AG08395 (cell line): ENCODE measurements around the gene PLPPR3.

Source experiments
- DNase-seq: peaks from one replicate; pipeline ENCODE4 v3.0.0; 2012; ENCODE audit warnings: mixed read lengths, low spot score

PLPPR3 gene

DNA sequence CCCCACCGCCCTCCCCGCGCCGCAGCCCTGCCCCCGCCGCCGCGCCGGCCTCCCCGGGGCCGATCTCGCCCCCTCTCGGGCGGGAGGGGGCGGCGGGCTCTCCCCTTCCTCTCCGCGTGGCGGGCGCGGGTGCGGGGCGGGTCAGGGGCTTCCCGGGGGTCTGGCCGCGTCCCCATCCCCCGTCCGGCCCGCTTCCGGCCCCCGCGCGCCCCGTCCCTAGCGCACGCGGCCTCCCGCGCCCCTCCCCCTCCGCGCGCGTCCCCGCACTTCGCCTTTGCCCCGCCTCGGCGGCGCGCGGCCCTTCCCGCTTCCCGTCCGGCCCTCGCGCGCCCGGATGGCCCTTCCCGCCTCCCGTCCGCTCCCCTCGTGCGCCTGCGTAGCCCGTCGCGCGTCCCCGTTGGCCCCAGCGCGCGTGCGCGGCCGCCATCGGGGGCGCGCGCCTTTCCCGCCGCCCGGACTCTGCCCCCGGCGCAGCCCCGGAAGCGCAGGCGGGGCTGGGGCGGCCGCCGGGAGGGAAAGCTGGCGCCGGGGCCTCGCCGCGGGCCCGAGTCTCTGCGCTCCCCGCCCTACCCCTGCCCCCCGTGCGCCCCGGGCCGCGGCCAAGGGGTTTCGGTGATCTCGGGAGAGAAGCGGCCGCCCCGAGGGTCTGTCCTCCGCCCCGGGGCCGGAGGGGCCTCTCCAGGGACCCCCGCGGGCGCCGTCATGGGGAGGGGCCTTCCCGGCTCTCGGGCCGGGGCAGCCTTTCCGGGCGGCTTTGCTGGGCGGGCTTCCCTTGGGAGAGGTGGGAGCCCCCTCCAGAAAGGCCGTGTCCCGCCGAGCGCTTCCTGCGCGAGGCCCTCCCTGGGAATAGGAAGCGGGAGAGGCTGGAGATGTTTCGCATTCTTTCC, 24.0 kb downstream of the PLPPR3 start:
- DNase-seq, result peak; percentile 98

DNA sequence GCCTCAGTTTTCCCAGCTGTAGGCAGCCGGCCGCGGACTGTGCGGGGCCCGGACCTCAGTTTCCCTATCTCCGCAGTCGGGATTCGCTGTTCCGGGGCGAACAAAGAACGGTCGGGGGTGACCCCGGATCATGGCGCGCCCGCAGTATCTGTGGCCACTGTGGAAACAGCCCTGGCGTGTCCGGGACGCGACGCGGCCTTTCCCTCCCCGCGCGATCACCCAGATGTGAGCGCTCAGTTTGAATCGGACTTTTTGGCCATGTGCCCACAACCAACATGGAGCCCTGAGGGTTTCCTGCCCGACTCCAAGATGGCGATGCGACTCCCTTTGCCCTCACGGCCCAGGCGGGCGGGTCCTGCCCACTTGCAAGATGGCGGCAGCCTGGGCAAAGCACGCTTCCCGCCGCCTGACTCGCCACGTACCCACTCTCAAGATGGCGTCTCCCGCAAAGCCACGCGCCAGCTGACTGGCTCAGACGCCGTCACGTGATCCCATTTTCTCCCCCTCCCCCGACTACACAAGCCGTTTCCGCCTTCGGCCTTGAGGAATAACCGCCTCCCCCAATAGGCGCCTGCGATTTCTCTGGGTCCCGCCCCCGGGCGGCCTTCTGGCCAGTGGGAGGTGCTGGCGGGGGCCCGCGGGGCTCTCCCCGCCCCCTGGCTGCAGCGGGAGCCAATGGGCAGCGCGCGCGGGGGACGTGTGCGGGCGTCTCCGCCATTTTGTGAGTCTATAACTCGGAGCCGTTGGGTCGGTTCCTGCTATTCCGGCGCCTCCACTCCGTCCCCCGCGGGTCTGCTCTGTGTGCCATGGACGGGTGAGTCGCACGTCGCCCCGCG, 24.8 kb downstream of the PLPPR3 start, which contains the start of gene PTBP1:
Gene PTBP1 (plus strand): TSS at position 761 of the 836 bp plus-strand sequence. CDS start 46 bp downstream, at position 807.
- DNase-seq, result peak; percentile 98

DNA sequence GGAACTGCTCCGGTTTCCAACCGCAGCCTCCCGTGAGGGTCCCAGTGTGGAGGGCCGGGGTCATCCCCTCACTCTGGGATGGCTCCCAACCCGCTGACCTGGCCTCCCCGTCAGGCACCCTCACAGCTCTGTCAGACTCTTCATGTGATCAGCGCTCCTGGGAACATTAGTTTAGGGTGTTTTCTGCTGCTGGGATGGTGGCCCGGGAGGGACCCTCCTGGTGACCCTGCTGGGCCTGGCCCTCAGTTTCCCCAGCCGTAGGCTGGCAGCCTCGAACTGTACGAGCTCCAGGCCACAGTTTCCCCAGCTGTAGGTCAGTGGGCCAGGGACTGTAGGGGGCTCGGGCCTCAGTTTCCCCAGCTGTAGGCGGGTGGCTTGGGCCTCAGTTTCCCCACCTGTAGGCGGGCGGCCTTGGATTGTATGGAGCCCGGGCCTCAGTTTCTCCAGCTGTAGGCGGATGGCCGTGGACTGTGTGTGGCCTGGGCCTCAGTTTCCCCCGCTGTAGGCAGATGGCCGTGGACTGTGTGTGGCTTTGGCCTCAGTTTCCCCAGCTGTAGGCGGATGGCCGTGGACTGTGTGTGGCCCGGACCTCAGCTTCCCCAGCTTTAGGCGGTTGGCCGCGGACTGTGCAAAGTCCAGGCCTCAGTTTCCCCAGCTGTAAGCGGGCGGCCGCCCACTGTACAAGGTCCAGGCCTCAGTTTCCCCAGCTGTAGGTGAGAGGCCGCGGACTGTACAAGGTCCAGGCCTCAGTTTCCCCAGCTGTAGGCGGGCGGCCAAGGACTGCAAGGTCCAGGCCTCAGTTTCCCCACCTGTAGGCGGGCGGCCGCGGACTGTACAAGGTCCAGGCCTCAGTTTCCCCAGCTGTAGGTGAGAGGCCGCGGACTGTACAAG, 25.8 kb downstream of the PLPPR3 start:
- DNase-seq, result no peak

DNA sequence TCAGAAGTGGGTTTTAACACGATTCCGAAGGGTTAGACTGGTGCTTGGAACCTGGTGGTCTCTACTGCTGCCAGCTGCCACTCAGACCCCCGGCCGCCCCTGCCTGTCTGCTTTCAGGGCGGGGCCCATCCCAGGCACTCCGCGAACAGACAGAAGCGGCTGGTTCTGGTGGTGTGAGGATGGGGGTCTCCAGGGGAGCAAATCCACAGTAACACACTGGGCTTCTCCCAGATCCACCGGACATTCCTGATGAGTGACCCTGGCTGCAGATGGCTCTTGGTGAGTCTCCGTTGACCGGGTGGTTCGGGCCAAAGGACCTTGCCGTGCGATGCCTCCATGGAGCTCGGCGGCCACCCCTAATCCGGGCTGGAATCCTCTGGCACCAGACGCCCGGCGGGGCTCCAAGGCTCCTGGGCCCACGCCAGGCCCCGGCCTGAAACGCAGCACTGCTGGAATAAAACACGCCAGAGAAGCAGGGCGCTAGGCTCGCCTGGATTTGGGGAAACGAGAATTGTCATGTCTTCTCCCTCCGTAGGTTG, 26.6 kb downstream of the PLPPR3 start:
- DNase-seq, result no peak

DNA sequence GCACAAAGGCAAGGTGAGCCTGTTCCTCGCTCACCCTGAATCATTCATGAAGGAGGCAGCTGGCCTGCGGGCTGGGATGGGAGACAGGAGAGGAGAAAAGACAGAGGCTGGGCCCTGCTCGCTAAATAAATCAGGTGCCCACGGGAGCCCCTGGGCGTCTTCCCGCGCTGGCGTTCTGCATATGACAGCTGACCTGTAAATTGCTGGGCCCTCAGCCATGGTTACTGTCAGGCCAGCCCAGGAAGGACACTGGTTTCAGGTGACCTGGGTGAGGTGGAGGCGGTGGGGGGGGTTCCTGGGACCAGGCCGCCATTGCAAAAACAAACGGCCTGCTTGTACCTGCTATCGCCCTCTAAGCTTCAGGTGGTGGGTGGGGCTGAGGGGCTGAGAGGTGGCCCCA, 27.9 kb downstream of the PLPPR3 start:
- no peak for DNase-seq

DNA sequence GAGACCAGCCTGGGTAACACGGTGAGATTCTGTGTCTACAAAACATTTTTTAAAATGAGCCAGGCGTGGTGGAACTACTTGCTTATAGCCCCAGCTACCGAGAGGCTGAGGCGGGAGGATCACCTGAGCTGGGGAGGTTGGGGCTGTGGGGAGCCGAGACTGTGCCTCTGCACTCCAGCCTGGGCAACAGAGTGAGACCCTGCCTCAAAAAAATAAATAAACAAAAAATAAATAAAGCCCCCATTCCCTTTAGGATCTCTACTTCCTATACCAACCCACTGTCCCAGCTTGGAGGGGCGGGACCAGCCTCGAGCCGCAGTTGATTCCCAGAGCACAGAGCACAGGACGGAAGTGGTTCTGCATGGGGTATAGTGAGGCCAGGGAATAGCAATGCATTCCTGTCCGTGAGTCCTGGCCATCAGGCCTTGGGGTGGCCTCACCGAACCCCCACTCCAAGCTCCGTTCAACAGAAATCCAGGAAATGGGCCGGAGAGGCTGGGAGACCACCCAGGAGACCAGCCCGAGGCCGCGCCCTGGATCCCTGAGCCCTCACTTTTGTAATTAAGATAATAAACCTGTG, 29.4 kb downstream of the PLPPR3 start:
- DNase-seq, result no peak

DNA sequence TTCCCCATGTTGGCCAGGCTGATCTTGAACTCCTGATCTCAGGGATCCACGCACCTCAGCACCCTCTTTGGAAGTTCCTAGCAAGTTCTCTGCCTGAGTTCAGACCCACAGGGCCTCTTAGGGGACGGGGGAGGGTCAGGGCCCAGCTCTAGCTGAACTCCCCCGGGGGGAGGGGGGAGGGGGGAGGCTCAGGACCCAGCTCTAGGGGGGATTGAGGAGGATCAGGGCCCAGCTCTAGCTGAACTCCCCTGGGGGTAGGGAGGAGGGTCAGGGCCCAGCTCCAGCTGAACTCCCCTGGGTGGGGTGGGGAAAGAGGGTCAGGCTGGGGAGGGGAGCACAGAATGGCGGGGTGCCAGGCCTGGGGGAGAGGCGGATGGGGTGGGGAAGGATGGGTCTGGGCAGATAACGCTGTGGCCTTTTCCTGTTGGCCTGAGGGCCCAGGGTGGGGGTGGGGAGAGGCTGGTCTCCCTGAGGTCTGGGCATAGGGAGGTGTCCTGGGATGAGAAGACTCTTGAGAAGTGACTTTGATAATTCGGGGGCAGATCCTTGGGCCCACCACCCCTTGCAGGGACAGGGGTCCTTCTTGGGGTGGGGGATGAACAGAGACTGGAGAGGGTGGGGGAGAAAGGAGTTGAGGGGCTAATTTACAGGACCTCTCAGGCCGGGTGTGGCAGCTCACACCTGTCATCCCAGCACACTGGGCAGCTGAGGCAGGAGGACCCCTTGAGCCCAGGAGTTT, 30.0 kb downstream of the PLPPR3 start:
- no peak for DNase-seq

DNA sequence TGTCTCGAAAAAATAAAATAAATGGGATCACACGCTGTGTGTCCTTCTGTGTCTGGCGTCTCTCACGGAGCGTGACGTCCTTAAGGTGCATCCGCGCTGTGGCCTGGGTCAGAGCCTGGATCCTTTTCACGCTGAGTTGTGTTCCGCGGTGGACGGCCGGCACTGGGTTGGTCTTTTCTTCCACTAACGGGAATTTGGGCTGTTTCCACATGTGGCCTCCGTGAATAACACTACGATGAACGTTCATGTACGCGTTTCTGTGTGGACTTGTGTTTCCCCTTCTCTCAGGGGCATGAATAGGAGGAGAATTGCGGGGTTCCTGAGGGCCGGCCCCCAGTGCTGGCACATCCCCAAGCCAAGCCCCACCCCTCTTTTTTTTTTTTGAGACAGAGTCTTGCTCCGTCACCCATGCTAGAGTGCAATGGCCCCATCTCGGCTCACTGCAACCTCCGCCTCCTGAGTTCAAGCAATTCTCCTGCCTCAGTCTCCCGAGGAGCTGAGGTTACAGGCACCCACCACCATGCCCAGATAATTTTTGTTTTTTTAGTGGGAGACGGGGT, 30.7 kb downstream of the PLPPR3 start:
- DNase-seq, result no peak

DNA sequence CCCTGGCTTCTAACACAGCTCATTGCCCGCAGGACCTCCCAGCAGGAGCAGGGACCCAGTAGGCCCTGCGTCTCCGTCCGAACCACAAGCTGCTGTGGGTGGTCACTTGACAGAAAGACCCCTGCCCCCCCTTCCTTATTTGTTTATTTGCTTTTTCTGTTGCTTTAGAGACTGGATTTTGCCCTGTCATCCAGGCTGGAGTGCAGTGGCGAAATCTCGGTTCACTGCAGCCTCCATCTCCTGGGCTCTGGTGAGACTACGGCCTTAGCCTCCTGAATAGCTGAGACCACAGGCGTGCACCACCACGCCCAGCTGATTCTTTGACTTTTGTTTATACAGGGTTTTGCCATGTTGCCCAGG, 32.1 kb downstream of the PLPPR3 start:
- no peak for DNase-seq

DNA sequence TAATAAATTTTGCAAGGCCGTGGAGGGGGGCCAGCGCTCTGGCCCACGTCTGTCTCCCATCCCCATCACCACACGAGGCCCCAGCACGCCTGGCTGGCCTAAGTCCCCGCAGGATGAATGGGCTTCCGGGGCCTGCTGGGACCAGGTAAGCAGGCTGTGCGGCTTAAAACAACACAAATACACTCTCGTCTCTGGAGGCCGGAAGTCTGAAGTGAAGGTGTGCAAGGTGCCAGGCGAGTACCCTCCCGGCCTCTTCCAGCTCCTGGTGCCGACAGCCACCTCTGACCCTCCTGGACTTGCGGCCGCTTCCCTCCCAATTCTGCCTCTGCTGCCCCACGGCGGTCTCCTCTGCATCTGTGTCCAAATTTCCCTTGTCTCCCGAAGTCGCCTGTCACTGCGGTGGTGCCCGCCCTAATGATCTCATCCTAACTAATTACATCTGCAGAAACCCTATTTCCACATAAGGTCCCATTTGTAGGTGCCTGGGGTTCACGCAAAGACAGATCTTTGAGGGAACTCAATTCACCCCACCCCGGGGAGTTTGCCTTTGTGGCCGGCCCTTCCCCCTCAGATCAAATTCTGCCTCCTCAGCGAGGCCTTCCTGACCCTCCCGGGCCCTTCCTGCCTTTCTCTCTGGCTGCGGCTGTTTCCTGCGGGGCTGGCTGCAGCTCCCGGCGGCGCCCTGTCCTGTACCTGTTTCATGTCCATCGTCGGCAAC, 32.6 kb downstream of the PLPPR3 start:
- no peak for DNase-seq

DNA sequence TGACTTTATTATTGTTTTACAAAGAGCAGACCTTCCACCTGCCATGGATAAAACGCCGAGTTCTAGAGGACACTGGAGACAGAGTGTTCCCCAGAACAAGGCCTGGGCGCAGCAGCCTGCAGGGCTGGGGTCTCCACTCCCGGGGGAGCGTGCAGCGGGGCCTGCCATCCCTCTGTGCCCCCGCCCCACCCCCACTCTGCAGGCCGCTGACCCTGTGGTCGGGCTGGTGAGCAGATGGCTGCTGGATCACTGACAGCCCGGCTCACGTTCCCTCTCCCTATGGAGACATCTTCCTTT, 33.1 kb downstream of the PLPPR3 start:
- DNase-seq, result no peak

DNA sequence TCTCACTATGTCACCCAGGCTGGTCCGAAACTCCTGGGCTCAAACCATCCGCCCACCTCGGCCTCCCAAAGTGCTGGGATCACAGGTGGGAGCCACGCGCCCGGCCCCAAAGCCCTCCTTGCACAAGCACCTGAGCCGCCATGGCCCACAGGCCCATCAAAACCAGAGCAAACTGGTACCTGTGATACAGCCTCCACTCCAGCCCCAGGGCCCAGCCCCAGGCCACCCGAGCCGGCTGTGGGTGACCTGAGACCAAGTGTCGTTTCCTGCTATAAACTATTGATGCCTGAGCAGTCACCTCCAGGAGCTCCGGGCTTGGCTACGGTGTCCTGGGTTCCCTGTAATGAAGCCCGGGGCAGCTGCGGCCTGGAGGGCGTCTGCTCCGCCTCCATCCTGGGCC, 34.2 kb downstream of the PLPPR3 start:
- no peak for DNase-seq

DNA sequence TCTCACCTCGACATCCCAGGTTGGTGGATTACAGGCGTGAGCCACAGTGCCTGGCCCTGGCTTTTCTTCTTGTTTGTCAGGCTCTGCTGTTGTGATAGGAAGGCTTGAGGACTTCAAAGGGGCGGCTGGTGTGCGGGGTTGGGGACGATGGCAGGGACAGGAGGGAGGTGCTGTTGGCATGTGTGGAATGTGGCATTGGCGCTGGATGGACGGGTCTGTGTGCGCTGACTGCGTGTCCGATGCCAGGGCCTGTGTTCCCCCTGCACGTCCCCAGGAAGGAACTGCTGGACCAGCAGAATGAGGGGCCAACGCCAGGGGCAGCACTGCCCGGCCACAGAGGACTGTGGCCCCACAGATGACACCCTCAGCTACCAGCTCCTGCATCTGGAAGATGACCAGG, 37.2 kb downstream of the PLPPR3 start:
- no peak for DNase-seq

DNA sequence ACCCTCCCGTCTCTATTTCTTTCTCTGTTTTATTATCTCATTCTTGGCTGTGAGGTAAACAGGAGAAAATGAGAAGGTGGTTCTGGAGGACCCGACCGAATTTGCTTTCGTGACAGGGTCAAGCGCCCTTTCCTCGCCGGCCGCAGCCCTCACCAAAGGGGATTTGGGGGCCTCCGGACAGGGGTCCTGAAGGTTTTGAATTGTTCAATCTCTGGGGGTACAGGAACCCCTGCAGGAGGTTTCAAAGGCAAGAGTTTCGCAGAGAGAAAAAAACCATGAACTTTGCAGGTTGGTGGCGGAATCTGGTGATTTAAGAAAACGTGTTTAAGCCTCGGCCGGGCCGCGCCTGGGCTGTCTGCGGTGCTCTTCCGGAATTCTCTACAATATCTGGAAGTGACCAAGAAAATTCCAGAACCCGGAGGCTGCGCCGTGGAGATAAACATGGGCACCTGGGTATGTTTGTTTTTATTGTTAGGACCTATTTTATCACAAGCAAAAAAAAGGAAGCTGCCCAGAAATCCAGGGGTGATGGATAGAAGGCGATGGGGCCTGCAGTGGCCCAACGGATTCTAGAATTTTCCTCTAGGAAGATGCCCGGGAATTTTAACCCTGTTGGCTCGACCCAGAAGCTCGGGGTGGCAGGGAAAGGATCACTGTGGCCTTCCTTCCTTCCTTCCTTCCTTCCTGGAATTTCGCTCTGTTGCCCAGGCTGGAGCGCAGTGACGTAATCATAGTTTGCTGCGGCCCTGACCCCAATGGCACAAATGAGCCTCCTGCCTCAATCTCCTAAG, 38.7 kb downstream of the PLPPR3 start:
- DNase-seq, result no peak

DNA sequence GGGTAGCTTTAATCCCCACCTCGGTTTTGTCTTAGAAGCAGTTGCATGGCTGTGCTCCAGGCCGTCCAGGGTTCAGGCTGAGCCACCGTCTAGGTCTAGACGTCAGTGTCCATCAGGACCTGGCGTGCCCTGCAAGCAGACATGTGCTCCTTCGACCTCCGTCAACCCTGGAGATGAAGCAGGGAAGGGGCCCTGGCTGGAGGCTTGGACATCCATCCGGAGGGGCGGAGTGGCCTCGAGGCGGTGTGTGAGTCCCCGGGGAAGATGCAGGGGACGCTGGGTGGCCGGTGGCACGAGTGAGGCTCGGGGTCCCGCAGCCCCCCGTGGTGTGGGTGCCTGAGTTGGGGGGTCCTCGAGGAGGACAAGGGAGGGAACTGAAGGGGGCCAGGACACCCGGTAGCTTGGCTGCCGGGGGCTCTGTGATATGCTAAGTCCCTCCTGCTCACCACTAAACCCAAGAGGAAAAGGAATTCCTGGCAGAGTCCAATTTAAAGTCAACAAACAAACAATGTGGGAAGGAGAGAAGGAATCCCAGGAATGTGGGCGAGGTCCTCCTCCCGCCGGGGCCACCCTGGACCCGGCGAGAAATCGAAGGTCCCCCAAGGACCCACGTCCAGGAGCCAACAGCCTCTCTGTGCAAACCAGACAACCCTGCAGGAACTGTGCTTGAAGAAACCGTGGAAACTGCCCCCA, 39.4 kb downstream of the PLPPR3 start:
- DNase-seq, result peak; percentile 75

DNA sequence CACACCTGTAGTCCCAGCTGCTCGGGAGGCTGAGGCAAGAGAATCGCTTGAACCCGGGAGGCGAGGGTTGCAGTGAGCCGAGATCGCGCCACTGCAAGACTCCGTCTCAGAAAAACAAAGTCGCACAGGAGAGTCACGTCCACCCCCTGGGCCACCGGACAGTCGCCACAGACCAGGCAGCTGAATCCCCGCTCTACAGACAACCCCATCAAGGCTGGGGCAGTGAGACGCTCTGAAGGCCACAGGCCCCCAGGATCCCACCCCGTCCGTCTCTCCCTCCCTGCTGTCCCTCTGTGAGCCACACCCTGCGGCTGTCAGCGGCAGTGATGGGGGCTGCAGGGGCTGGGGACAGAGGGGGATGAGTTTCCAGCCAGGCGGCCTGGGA, 40.0 kb downstream of the PLPPR3 start:
- no peak for DNase-seq

DNA sequence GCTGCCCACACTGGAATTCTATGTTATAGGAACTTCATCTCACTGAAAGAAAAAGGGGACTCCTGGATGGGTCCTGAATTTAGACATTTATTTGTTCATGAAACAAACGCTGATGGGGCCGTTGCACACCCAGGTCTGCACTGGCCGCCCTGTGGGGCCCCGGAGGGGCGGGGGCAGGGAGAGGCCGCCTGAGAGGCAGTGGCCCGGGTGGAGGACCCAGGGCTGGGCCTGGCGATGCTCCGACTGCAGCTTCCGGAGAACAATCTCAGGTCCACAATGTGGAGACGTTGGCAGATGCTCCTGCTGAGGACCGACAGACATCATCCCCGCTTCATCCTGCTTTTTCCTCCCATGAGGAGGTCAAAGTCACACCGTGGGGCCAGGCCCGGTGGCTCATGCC, 40.8 kb downstream of the PLPPR3 start:
- no peak for DNase-seq

DNA sequence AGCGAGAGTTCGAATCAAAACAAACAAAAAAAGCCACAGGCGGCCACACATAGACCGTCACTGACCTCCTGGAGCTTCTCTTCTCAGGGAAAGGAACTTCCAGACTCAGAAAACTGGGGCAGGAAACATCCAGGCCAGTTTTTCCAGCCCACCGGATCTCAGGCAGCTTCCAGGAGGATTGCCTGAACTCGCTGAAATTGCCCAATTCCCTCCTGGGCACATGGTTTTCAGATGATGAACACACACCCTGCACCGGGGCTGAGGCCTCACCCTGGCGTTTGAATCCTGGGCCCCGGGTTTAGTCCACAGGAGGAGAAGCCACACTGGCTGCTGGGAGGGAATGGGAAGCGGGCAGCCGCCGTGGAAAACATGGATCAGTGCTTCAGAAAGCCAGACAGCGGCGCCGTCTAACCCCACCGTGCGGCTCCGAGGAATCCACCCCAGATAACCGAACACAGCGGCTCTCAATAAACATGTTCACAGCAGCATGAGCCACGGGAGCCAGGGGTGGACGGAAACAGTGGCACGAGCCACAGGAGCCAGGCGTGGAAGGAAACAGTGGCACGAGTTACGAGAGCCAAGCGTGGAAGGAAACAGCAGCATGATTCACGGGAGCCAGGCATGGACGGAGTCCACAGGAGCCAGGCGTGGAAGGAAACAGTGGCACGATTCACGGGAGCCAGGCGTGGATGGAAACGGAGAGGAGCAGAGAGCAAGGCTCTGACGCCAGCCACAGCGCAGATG, 42.7 kb downstream of the PLPPR3 start:
- DNase-seq, result peak; percentile 91
